ENCODE results near the gene KLHL13.
"Not testable (repeated sequence)": the region's sequence is repeated elsewhere in the genome, so short reads cannot be mapped to it uniquely, and the experiment has no call there.

KLHL13 gene

GRCh38 chrX:118116713-118117550, at the start of gene KLHL13:
TSS of gene KLHL13 (minus strand) at chrX:118116810. CDS start at chrX:118028473, 88,337 bp downstream.
- DNase-seq: peak in 1 of 2 experiments; percentile 17

- no peak for DNase-seq
Measured at GRCh38 chrX:118164138-118164537, 47.5 kb upstream of the KLHL13 start.

DNA sequence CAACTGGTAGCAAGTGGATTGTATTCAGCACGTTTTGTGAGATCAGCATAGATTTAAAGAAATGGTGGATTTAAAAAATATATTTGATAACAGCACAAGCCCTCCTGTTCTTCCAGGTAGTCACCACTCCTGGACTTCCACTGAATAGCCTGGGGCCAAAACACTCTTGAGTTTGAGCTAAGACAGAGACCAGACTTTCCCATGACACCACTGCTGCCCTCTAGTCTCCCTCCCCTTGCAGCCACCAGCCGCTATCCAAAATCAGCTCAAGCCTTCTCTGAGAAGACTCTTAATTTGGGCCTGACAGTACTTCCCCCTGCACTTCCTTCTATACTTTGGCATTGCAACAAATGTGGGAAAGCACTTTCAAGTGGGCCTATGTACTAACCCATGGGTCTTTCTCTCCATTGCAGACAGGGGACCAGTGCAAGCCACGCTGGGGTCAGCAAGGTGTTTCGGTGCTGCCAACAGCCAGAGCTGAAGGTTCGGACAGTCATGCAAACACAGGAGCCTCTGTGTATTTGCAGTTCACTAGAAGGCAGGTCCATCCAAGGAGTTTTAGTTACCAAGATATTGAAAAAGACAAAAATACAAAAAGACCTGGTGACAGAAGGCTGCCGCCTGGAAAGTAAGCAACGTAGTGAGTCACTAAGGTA, 40.5 kb upstream of the KLHL13 start:
- no peak for DNase-seq

DNA sequence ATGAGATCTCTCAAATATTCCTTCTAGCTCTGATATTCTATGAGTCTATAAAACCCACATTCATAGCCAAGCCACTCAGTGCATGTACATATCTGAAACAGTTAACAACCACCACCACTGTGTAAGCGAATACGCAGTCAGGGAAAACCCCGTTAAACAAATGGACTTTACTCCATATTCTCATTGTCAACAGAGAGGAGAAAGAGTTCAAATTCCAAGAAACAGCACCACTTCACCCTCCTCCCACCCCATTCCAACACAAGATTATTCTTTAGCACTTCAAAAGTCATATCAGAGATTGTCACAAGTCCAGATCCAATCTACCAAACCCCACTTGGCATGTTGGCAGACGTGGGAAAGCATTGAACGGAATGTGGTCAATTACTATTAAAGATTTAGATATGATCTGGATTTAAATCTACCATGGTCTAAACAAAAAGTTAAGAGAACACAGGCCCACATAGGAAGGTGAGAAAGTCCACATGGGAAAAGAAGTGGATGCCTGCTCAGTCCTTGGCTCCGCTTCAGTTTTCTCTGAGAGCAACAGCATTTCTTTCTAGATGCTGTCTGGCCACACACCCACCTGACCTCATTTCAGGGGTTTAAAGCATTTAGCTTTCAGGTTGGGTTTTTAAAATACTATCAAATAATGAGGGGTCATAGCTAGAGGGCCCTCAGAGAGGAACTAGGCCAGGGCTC, 39.8 kb upstream of the KLHL13 start:
- DNase-seq: no peak

GRCh38 chrX:118153270-118153669, 36.7 kb upstream of the KLHL13 start:
- DNase-seq: no peak

GRCh38 chrX:118152721-118153120, 36.1 kb upstream of the KLHL13 start:
- DNase-seq: no peak

- no peak for DNase-seq
Measured at GRCh38 chrX:118148737-118149136, 32.1 kb upstream of the KLHL13 start.

- DNase-seq: not testable (repeated sequence)
Measured at GRCh38 chrX:118147771-118148170, 31.2 kb upstream of the KLHL13 start.

DNA sequence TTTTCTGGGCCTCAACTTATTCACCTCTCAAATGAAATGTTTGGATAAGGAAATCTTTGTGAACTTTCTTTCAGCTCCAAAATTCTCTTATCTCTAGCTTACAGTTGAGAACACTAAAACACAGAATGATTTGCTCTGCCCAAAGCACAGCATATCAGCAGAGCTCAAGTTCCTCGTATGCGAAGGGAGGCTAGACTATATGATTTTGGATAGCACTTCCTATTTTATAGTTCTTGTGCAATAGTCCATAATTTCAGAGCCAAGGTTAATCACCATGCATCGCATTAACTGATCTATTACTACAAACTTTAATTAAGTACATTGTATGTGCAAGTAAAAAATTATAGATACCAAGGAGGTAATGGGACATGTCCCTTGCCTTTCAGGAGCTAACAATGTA, 27.0 kb upstream of the KLHL13 start:
- peak; percentile 24 to 26 for DNase-seq

DNA sequence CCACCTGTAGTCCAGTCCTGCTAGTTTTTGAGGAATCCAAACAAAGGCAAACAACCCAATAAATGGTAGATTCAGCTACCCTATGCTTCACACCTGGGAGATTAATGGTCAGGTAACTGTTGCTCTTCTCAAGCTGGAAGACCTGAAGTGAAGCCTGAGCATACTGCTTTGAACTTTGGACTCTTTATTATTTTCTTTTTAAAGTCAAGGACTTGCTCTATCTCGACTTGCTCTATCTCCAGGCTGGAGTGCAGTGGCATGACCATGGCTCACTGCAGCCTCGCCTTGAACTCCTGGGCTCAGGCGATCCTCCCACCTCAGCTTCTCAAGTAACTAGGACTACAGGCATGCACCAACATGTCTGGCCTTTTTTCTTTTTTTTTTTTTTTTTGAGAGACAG, 14.7 kb upstream of the KLHL13 start:
- no peak for DNase-seq

DNA sequence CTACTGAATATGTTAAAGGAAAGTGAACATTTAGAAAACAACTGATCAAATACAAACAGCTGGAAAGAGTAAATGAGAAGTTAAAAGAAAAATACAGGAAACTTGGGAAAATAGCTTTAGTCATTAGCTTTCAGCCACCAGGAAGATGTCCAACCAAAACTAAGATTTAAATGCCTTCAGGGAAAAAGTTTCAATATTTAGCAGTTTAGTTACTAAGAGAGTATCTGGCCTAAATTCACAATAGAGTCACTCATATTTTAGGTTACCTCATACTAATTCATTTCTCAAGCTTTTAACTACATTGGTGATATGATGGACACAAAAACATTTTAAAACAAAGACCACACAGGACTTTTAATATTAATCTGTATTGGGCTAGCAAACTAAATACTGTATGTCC, 13.1 kb upstream of the KLHL13 start:
- no peak for DNase-seq

DNA sequence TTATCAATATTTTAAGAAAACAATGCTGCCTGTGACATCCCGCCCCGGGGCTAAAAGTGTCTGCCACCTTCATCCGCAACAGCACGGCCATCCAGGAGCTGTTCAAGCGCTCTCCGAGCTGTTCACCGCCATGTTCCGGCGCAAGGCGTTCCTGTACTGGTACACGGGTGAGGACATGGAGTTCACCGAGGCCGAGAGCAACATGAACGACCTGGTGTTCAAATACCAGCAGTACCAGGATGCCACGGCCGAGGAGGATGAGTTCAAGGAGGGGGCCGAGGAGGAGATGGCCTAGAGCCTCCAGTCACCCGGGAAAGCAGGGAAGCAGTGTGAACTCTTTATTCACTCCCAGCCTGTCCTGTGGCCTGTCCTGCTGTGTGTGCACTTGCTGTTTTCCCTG, 12.1 kb upstream of the KLHL13 start:
- no peak for DNase-seq

- DNase-seq: peak; percentile 36 to 51
Measured at GRCh38 chrX:118126286-118126685, 9.7 kb upstream of the KLHL13 start.

DNA sequence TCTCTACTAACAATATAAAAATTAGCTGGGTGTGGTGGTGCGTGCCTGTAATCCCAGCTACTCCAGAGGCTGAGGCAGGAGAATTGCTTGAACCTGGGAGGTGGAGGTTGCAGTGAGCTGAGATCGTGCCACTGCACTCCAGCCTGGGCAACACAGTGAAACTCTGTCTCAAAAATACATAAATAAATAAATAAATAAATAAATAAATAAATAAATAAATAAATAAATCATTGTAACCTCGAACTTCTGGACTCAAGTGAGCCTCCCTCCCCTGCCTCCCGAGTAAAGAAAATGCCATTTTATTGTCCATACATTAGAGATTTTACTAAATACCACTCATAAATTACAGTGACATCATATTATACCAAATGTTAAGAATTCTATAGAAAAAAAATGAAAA, 7.6 kb upstream of the KLHL13 start:
- not testable (repeated sequence) for DNase-seq

DNA sequence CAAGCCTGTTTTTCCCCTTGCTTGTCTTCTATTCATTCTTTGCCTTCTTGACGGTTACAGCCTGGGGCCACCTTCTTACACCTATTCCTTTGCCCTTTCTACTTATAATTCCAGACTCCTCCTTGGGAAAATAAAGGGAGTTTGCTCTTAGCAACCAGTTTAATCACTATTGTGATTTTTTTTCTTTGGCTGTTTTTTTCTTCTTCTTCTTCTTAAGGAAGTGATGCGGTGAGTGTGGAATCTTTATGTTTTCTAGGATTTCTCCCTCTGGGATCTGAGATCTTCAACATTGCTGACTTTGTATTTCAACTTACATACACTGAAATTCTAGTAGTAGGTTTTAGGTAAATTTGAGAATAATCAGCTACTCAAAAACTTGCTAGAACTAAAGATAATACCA, 1.1 kb upstream of the KLHL13 start:
- DNase-seq: no peak

DNA sequence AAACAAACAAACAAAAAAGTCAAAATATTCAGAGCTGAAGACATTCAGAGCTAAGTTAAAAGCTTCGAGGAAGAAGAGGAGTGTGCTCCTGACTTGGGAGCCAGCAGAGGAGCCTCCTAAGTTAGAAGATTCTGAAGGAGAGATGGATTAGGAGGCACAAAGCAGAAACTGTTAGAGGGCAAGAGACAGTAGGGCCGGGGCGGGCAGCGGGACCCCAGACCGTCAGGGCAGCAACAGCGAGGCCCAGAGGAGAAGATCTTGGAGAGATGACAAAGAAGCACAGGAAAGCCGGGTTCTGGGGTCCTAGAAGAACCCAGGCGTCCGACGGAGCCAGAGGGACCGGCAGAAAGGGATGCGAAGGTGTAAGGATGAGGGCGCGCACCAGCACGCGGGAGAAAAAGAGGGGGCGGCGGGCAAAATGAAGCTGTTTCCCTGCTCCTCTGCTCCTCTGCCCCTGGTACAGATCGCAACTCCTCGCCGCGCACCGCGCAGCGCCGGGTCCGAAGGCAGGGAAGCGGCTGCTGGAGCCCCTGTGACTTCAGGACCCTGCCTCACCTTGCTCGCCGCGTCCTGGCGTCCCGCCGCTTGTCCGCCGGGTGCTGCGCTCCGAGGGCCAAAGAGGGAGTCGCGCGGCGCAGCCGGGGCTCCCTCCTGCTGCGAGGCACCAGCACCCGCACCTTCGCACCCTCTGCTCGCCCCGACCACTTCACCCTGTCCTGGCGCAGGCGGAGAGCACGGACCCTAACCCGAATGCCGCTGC, 477 bp downstream of the KLHL13 start:
- peak in 1 of 2 experiments; percentile 3 for DNase-seq

- DNase-seq: no peak
Measured at GRCh38 chrX:118114971-118115370, 1.6 kb downstream of the KLHL13 start.

DNA sequence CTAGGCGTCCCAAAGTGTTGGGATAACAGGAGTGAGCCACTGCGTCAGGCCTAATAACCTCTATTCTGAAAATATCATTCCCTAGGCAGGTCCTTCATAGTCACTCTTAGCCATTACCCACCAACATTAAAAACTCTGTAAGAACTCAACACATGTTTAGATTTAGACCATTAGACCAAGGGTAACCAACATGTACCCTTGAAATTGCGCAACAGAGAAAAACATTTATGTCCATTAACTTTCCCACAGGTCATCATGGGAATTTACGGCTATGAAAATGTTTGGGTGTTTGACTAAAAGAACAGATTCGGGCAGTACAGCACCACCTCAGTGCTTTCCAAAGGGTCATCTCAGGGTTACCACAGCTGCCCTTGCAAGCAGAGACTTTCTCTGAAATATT, 7.5 kb downstream of the KLHL13 start:
- no peak for DNase-seq

- DNase-seq: no peak
Measured at GRCh38 chrX:118108304-118108703, 8.3 kb downstream of the KLHL13 start.

- no peak for DNase-seq
Measured at GRCh38 chrX:118100091-118100490, 16.5 kb downstream of the KLHL13 start.

- DNase-seq: no peak
Measured at GRCh38 chrX:118088084-118088483, 28.5 kb downstream of the KLHL13 start.

DNA sequence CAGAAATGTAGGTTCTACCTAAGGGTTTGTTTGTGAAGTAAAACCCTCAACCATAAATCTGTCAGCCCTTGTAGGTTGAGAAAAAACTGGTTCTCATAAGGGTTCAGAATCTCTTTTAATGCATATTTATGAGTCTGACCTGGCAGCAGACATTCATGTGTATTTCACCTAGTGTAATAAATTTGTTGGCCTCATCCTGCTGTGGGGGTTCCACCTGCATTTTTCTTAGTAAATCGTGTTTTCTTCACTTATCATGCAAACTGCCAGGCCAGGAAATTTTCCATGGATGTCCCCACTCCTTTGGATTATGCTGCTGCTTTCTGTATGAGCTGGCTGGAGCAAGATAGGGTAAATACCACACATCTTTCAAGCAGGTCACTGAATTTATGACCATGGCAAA, 42.4 kb downstream of the KLHL13 start:
- DNase-seq: no peak

All from AML-193 (cell line).